OCI-LY1 (cell line): ENCODE measurements around the gene TMEM179.

Experiments used
- H2AFZ ChIP-seq: fragments of 200-600 bp; sonication (generic), shearing (Covaris generic); 2 replicates; pipeline ENCODE4 v1.6.0; 2014; ENCODE audit warnings: antibody characterized with exemption, mild to moderate bottlenecking, low read length
- H3F3A ChIP-seq: fragments of 200-600 bp; sonication (generic), shearing (Covaris generic); 2 replicates; pipeline ENCODE4 v1.6.0; 2014; ENCODE audit warnings: mild to moderate bottlenecking, antibody characterized with exemption, low read length, moderate library complexity; ENCODE audit not compliant: insufficient read depth
- H3K27ac ChIP-seq: fragments of 200-600 bp; sonication (generic); 2 replicates; pipeline ENCODE4 v1.5.1; 2014; ENCODE audit warnings: low read length, mixed run types, mild to moderate bottlenecking, low read depth; ENCODE audit not compliant: poor library complexity, severe bottlenecking
- H3K27me3 ChIP-seq: fragments of 200-600 bp; sonication (generic); 2 replicates; pipeline ENCODE4 v1.6.0; 2014; ENCODE audit warnings: antibody characterized with exemption, mild to moderate bottlenecking, low read length, moderate library complexity; ENCODE audit not compliant: insufficient read depth
- H3K36me3 ChIP-seq: fragments of 200-600 bp; sonication (generic); 2 replicates; pipeline ENCODE4 v1.6.1; 2014; ENCODE audit warnings: mild to moderate bottlenecking, antibody characterized with exemption, low read length, moderate library complexity, mixed read lengths; ENCODE audit not compliant: insufficient read depth
- H3K4me1 ChIP-seq: fragments of 200-600 bp; sonication (generic); 2 replicates; pipeline ENCODE4 v1.5.1; 2014; ENCODE audit warnings: mild to moderate bottlenecking, low read length, moderate library complexity; ENCODE audit not compliant: insufficient read depth, severe bottlenecking
- H3K4me2 ChIP-seq: fragments of 200-600 bp; sonication (generic), shearing (Covaris generic); 2 replicates; pipeline ENCODE4 v1.6.1; 2014; ENCODE audit warnings: low read length
- H3K4me3 ChIP-seq: fragments of 200-600 bp; sonication (generic); 2 replicates; pipeline ENCODE4 v1.5.1; 2014; ENCODE audit warnings: low read length, low read depth, mild to moderate bottlenecking, mixed read lengths; ENCODE audit not compliant: poor library complexity, severe bottlenecking
- H3K79me2 ChIP-seq: fragments of 200-600 bp; shearing (Covaris generic); 2 replicates; pipeline ENCODE4 v1.6.1; 2016; ENCODE audit warnings: mixed run types, low read length, mixed read lengths; ENCODE audit not compliant: insufficient read depth
- H3K9ac ChIP-seq: fragments of 200-600 bp; sonication (generic), shearing (Covaris generic); 2 replicates; pipeline ENCODE4 v1.6.1; 2014; ENCODE audit warnings: mild to moderate bottlenecking, low read length, mixed read lengths
- H3K9me2 ChIP-seq: fragments of 200-600 bp; sonication (generic), shearing (Covaris generic); 2 replicates; pipeline ENCODE4 v1.6.1; 2014; ENCODE audit warnings: low read depth, mild to moderate bottlenecking, low read length, mixed read lengths
- H3K9me3 ChIP-seq: fragments of 200-600 bp; shearing (Covaris generic); 2 replicates; pipeline ENCODE4 v1.6.1; 2014; ENCODE audit warnings: low read length, mixed read lengths
- H4K20me1 ChIP-seq: fragments of 200-600 bp; sonication (generic), shearing (Covaris generic); 2 replicates; pipeline ENCODE4 v1.6.0; 2016; ENCODE audit warnings: mild to moderate bottlenecking, low read length; ENCODE audit not compliant: insufficient read depth
- CTCF ChIP-seq: fragments of 200-600 bp; sonication (generic), shearing (Covaris generic); IDR thresholded peaks from 2 replicates; pipeline ENCODE4 v1.5.1; 2017; ENCODE audit warnings: mild to moderate bottlenecking, antibody characterized with exemption, low read length, moderate library complexity, mixed read lengths
- EZH2 ChIP-seq: fragments of 200-600 bp; sonication (generic), shearing (Covaris generic); IDR thresholded peaks from 2 replicates; pipeline ENCODE4 v1.8.0; 2017; ENCODE audit warnings: borderline replicate concordance, mixed run types, mild to moderate bottlenecking, antibody characterized with exemption, low read length, moderate library complexity, mixed read lengths

TMEM179 gene

GRCh38 chr14:104595911-104596450, 8.6 kb downstream of the TMEM179 start:
- no peak overlapping the region for H3K9ac ChIP-seq
- no peaks in the 10 kb centered on the region for H3K9me3 ChIP-seq
- H3K4me2 ChIP-seq, result no peak overlapping the region
- H3K4me3 ChIP-seq, result no peak overlapping the region
- H3K79me2 ChIP-seq, result no peaks in the 10 kb centered on the region
- no peaks in the 10 kb centered on the region for H3F3A ChIP-seq
- H3K4me1 ChIP-seq, result no peaks in the 10 kb centered on the region
- TF ChIP-seq EZH2 (no peak), CTCF (no peak)
- no peak overlapping the region for H3K27ac ChIP-seq
- no peaks in the 10 kb centered on the region for H4K20me1 ChIP-seq
- no peak overlapping the region for H2AFZ ChIP-seq
- H3K9me2 ChIP-seq, result no peaks in the 10 kb centered on the region
- H3K27me3 ChIP-seq, result peaks cover 3% of the 10 kb centered on the region; the same call in 1 of the 2 replicates
- no peaks in the 10 kb centered on the region for H3K36me3 ChIP-seq

- H3K9ac ChIP-seq, result no peak overlapping the region
- no peaks in the 10 kb centered on the region for H3K79me2 ChIP-seq
- no peaks in the 10 kb centered on the region for H3K9me2 ChIP-seq
- H3K27ac ChIP-seq, result no peak overlapping the region
- no peak overlapping the region for H2AFZ ChIP-seq
- H3K9me3 ChIP-seq, result no peaks in the 10 kb centered on the region
- no peaks in the 10 kb centered on the region for H4K20me1 ChIP-seq
- H3K4me3 ChIP-seq, result no peak overlapping the region
- H3F3A ChIP-seq, result no peaks in the 10 kb centered on the region
- no peak for TF ChIP-seq CTCF
- TF ChIP-seq EZH2, result no peak
- no peaks in the 10 kb centered on the region for H3K36me3 ChIP-seq
- H3K27me3 ChIP-seq, result no peaks in the 10 kb centered on the region
- no peak overlapping the region for H3K4me2 ChIP-seq
- H3K4me1 ChIP-seq, result no peaks in the 10 kb centered on the region
Measured at GRCh38 chr14:104595116-104595675, 9.4 kb downstream of the TMEM179 start.

GRCh38 chr14:104594310-104595046, 10.1 kb downstream of the TMEM179 start:
- Histone ChIP-seq H4K20me1 (no peaks in the 10 kb centered on the region), H3K9me3 (no peaks in the 10 kb centered on the region), H3K4me3 (no peak overlapping the region), H3K9ac (no peak overlapping the region), H3K27ac (no peak overlapping the region), H2AFZ (no peak overlapping the region), H3K9me2 (no peaks in the 10 kb centered on the region), H3K4me2 (no peak overlapping the region), H3K27me3 (no peaks in the 10 kb centered on the region), H3F3A (no peaks in the 10 kb centered on the region), H3K36me3 (no peaks in the 10 kb centered on the region), H3K4me1 (no peaks in the 10 kb centered on the region), H3K79me2 (no peaks in the 10 kb centered on the region)
- TF ChIP-seq CTCF, result no peak
- TF ChIP-seq EZH2, result no peak
